Measurements from ENCODE around the gene ATG2A.

Gene ATG2A

GRCh38 chr11:64911142-64911541 is 5.9 kb downstream of the ATG2A start:
- H3K4me3 ChIP-seq (ENCODE audit: low read depth, low read length), result no peak overlapping the region
- TF ChIP-seq, protein P1, sequence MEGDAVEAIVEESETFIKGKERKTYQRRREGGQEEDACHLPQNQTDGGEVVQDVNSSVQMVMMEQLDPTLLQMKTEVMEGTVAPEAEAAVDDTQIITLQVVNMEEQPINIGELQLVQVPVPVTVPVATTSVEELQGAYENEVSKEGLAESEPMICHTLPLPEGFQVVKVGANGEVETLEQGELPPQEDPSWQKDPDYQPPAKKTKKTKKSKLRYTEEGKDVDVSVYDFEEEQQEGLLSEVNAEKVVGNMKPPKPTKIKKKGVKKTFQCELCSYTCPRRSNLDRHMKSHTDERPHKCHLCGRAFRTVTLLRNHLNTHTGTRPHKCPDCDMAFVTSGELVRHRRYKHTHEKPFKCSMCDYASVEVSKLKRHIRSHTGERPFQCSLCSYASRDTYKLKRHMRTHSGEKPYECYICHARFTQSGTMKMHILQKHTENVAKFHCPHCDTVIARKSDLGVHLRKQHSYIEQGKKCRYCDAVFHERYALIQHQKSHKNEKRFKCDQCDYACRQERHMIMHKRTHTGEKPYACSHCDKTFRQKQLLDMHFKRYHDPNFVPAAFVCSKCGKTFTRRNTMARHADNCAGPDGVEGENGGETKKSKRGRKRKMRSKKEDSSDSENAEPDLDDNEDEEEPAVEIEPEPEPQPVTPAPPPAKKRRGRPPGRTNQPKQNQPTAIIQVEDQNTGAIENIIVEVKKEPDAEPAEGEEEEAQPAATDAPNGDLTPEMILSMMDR (conservative IDR thresholded peaks at IDR 0.05; ENCODE audit: low read depth, low read length), result no peak
- DNase-seq (ENCODE audit: low read depth), result no peak

DNA sequence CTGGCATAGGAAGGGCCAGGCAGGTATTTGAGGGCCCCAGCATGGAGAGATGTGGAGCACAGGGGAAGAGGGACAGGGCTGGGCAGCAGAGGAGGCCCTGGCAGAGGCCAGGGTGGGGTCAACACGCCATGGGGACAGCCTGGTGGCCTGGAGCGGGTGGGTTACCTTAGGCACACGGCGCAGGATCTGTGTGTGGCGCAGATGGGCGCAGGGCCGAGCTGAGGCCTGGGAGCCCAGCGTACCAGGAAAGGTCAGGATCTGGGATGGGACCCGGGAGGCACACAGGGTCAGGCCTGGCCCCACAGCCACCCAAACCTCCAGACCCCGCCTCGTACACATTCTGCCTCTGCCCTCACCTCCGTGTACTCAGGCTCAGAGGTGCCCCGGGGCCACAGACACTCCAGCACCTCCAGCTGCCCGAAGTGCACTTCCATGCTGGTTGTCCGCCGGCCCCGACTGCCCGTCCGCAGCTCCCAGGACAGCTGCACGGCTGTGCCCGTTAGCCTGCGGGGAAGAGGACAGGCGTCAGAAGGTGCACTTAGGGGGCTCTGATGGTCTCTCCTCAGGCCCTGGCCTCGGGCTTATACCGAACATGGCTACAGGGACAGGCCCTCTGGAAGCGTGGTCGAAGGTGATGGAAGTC is 6.4 kb downstream of the ATG2A start:
- TF ChIP-seq, protein P1 (conservative IDR thresholded peaks at IDR 0.05; ENCODE audit: low read depth, low read length), result no peak
- DNase-seq (ENCODE audit: low read depth), result no peak
- H3K4me3 ChIP-seq (ENCODE audit: low read depth, low read length), result no peak overlapping the region

GRCh38 chr11:64909653-64910343 is 7.2 kb downstream of the ATG2A start:
- DNase-seq (ENCODE audit: low read depth), result no peak
- TF ChIP-seq, protein P1 (conservative IDR thresholded peaks at IDR 0.05; ENCODE audit: low read depth, low read length), result no peak
- H3K4me3 ChIP-seq (ENCODE audit: low read depth, low read length), result no peak overlapping the region

GRCh38 chr11:64908766-64909165 is 8.2 kb downstream of the ATG2A start:
- no peak for DNase-seq (ENCODE audit: low read depth)
- TF ChIP-seq, protein P1 (conservative IDR thresholded peaks at IDR 0.05; ENCODE audit: low read depth, low read length), result no peak

DNA sequence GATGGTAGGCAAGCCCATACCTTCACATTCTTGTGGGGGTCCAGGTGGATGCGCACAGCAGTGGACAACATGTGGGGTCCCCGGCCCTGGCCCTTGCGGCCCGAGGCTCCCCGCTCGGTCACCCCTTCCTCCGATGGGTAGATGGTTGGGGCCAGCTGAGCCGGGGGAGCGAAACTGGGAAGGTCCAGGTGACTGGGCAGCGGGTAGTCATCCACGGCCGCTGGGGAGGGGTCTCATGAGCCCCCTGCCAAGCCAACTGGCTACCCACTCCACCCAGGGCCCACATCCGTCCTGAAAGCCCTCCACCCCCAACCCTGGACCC is 10.7 kb downstream of the ATG2A start:
- DNase-seq (ENCODE audit: low read depth), result no peak
- TF ChIP-seq, protein P1 (conservative IDR thresholded peaks at IDR 0.05; ENCODE audit: low read depth, low read length), result no peak
- H3K4me3 ChIP-seq (ENCODE audit: low read depth, low read length), result no peak overlapping the region

More at GRCh38 chr11:64908766-64909165, 8.2 kb downstream of the ATG2A start:
- no peak overlapping the region for H3K4me3 ChIP-seq (ENCODE audit: low read depth, low read length)

DNA sequence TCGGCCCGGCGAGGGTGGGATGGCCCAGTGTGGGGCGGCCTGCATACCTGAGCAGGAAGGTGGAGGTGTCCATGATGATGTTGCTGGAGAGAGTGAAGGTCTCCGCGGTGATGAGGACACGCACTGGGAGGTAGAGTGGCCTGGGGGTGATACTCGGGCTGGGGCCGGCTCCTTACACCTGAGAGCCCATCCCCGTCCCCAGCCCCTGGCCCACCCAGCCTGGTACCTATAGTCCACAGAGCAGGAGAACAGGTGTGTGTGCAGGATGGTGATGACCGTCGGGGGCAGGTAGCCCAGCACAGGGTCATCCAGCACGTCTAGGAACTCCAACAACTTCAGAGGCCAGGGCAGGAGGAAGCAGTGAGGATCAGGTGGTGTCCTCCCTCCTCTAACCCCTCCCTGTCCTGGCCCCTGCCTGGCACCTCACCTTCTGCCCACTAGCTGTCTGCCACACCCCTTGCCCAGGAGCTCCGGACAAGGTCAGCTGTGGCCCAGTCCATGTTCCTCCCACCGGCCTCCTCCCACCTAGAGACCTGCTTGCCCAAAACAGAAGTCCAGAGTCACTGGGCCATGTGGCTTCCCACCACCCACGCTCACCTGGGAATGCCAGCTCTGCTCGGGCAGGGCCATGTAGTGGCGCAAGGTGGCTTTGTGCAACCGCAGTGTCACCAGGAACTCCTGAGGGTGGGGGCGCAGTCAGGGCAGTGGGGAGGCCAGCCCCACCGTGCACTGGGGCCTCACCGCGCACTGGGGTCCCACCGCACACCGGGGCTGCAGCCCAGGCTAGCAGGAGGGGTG is 11.3 kb downstream of the ATG2A start:
- no peak for DNase-seq (ENCODE audit: low read depth)
- H3K4me3 ChIP-seq (ENCODE audit: low read depth, low read length), result no peak overlapping the region
- TF ChIP-seq, protein P1 (conservative IDR thresholded peaks at IDR 0.05; ENCODE audit: low read depth, low read length), result no peak
